ENCODE data around the gene SH2D3A. TPM values are rescaled to one million over a fixed set of nuclear protein-coding genes. Genes with fewer than 3 reads are reported as not detected.
"Not testable (repeated sequence)": the region's sequence is repeated elsewhere in the genome, so short reads cannot be mapped to it uniquely, and the experiment has no call there.

Gene SH2D3A
- total RNA-seq, 1 donor from 2014 or later = 1.5 TPM

GRCh38 chr19:6767081-6767356 lies 216 bp downstream of the SH2D3A start:
- Mint-ChIP-seq H3K36me3 (ENCODE audit: low read depth, unreplicated experiment) (peaks cover 5% of the 10 kb centered on the region), H3K9me3 (ENCODE audit: unreplicated experiment) (peaks cover 5% of the 10 kb centered on the region), H3K4me3 (ENCODE audit: unreplicated experiment) (peak overlapping the region; percentile 14), H3K27ac (ENCODE audit: unreplicated experiment) (peak overlapping the region; percentile 64), H3K27me3 (ENCODE audit: unreplicated experiment) (peaks cover 16% of the 10 kb centered on the region), H3K4me1 (ENCODE audit: unreplicated experiment) (peaks cover 14% of the 10 kb centered on the region)
- no peak for DNase-seq (ENCODE audit: low spot score)
- TF ChIP-seq, protein P1, sequence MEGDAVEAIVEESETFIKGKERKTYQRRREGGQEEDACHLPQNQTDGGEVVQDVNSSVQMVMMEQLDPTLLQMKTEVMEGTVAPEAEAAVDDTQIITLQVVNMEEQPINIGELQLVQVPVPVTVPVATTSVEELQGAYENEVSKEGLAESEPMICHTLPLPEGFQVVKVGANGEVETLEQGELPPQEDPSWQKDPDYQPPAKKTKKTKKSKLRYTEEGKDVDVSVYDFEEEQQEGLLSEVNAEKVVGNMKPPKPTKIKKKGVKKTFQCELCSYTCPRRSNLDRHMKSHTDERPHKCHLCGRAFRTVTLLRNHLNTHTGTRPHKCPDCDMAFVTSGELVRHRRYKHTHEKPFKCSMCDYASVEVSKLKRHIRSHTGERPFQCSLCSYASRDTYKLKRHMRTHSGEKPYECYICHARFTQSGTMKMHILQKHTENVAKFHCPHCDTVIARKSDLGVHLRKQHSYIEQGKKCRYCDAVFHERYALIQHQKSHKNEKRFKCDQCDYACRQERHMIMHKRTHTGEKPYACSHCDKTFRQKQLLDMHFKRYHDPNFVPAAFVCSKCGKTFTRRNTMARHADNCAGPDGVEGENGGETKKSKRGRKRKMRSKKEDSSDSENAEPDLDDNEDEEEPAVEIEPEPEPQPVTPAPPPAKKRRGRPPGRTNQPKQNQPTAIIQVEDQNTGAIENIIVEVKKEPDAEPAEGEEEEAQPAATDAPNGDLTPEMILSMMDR (IDR thresholded peaks at IDR 0.05; ENCODE audit: unreplicated experiment) = no peak

DNA sequence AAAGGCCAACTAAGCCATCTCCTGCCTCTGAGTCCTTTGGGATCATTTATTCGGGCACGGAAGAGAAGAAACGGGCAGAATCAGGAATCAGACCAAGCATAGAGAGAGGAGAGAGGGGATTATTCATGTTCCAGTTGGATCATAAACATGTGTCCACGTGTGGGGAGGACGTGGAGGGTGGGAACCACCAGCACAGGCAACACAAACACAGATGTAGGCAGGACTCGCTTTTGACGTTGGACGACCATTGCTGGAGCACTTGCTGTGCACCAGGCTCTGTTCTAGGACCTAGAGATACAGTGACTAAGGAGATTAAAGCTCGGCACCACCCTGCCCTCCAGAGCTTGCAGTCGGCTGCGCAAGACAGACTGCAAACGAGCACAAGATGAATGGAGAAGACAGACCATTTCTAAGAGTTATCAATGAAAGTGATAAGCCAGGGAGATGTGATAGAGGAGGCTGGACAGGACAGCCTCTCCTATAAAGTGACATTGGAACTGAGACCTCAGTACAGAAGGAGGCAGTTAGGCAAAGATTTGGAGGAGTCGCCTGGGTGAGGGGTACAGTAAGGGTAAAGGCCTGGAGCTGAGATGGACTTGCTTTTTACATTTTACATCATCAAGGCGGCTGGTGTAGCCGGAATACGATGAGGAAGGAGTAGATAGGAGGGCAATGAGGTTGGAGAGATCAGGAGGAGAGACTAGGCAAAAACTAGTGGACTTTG lies 716 bp downstream of the SH2D3A start:
- Mint-ChIP-seq H3K27me3 (ENCODE audit: unreplicated experiment) (peaks cover 13% of the 10 kb centered on the region), H3K36me3 (ENCODE audit: low read depth, unreplicated experiment) (peaks cover under 1% of the 10 kb centered on the region), H3K9me3 (ENCODE audit: unreplicated experiment) (peaks cover under 1% of the 10 kb centered on the region), H3K4me3 (ENCODE audit: unreplicated experiment) (peak overlapping the region; percentile 14), H3K4me1 (ENCODE audit: unreplicated experiment) (peaks cover 14% of the 10 kb centered on the region), H3K27ac (ENCODE audit: unreplicated experiment) (peak overlapping the region; percentile 64)
- TF ChIP-seq, protein P1 (IDR thresholded peaks at IDR 0.05; ENCODE audit: unreplicated experiment) = no peak
- DNase-seq (ENCODE audit: low spot score) = no peak

DNA sequence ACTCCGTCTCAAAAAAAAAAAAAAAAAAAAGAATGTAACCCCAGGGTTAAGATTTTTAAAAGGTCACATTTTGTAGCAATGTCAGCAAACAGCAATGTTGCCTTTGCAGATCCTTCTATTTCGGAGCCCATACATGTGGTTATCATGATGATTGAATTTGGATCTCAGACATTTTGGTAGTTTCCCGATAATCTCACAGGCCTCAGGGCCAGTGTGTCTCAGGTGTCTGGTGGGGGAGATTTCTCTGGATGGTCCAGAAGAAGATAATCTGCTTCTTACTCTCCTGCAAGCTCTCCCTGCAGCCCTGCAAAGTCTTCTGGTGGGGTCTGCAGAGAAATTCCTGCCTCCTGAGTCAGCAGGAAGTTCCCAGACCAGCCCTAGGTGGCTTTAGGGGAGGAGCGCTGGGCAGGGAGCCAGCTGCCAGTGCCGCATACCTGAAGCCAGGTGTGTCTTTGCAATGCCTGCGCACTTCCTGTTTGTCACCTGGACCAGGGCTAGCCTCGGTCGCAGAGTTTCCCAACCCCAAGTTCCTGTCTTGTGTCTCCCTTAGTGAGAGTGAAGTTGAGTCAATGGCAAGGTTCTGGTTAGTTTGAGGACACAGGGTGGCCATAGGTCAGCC lies 1.4 kb downstream of the SH2D3A start:
- Mint-ChIP-seq H3K27ac (ENCODE audit: unreplicated experiment) (no peak overlapping the region), H3K36me3 (ENCODE audit: low read depth, unreplicated experiment) (no peaks in the 10 kb centered on the region), H3K4me3 (ENCODE audit: unreplicated experiment) (peak overlapping the region; percentile 14), H3K9me3 (ENCODE audit: unreplicated experiment) (no peaks in the 10 kb centered on the region), H3K27me3 (ENCODE audit: unreplicated experiment) (peaks cover 13% of the 10 kb centered on the region), H3K4me1 (ENCODE audit: unreplicated experiment) (peaks cover 14% of the 10 kb centered on the region)
- no peak for DNase-seq (ENCODE audit: low spot score)
- TF ChIP-seq, protein P1 (IDR thresholded peaks at IDR 0.05; ENCODE audit: unreplicated experiment) = no peak

DNA sequence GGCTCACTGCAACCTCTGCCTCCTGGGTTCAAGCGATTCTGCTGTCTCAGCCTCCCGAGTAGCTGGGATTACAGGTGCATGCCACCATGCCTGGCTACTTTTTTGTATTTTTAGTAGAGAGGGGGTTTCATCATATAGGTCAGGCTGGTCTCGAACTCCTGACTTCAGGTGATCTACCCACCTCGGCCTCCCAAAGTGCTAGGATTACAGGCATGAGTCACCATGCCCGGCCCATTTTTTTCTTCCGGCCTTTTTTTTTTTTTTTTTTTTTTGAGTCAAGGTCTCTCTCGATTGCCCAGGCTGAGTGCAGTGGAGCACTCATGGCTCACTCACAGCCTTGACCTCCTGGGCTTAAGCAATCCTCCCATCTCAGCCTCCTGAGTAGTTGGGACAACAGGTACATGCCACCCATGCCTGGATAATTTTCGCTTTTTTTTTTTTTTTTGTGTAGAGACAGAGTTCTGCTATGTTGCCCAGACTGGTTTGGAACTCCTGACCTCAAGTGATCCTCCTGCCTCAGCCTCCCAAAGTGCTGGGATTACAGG lies 4.9 kb downstream of the SH2D3A start:
- not testable (repeated sequence) for H3K4me3 Mint-ChIP-seq (ENCODE audit: unreplicated experiment); DNase-seq (ENCODE audit: low spot score); H3K9me3 Mint-ChIP-seq (ENCODE audit: unreplicated experiment); H3K36me3 Mint-ChIP-seq (ENCODE audit: low read depth, unreplicated experiment); H3K27ac Mint-ChIP-seq (ENCODE audit: unreplicated experiment)
- Mint-ChIP-seq H3K4me1 (ENCODE audit: unreplicated experiment) (peaks cover 14% of the 10 kb centered on the region), H3K27me3 (ENCODE audit: unreplicated experiment) (peaks cover 11% of the 10 kb centered on the region)

DNA sequence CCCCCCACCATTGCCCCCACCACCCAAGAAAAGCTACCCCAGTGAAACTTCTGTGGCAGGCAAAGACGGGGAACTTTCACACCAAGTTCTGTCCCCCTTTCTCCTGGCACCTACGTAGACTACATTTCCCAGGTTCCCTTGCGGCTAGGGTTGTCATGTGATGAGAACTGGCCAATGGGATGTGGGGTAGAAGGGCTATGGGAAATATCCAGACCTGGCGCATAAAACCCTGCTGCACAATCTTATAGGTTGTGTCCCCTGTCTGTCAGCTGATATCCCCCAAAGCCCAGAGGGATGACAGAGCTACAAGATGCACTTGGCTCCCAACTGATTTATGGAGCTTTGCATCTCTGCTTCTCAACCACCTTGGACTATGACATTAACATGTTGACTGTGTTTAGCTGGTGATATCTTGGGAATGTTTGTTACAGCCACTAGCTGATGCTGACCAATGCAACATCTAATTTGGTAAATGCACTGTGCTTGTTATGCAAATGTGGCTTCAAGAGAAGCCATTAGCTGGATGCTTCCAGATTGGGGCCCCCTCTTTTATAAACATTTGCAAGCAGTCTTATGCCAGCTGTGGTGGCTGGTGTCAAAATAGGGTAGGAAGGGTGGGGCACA lies 6.1 kb downstream of the SH2D3A start:
- Mint-ChIP-seq H3K4me1 (ENCODE audit: unreplicated experiment) (peaks cover 5% of the 10 kb centered on the region), H3K27me3 (ENCODE audit: unreplicated experiment) (peaks cover 5% of the 10 kb centered on the region), H3K36me3 (ENCODE audit: low read depth, unreplicated experiment) (no peaks in the 10 kb centered on the region), H3K9me3 (ENCODE audit: unreplicated experiment) (no peaks in the 10 kb centered on the region), H3K27ac (ENCODE audit: unreplicated experiment) (no peak overlapping the region), H3K4me3 (ENCODE audit: unreplicated experiment) (no peak overlapping the region)
- TF ChIP-seq, protein P1 (IDR thresholded peaks at IDR 0.05; ENCODE audit: unreplicated experiment) = no peak
- DNase-seq (ENCODE audit: low spot score) = no peak
